ENCODE data around the gene COLGALT1.

The COLGALT1 gene

DNA sequence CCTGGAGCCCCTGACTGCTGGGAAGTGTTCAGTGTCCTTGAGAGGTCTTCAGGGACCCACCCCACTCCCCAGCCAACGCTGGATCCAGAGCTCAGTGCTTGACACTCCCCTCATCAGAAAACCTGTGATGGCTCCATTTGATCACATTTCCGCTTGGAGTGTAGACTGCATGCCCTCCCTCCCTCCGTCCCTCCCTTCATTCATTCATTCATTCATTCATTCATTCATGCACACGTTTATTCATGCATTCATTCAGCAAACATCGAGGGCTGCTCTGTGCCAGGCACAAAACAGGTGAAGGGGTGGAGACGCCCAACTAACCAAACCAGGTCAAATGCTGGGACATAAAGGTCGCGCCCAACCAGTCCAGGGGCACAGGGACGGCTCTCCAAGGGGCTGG is 30.3 kb upstream of the COLGALT1 start:
- no peak for DNase-seq (ENCODE audit: extremely low read depth, low read depth)
- TF ChIP-seq CTCF (IDR thresholded peaks at IDR 0.05; ENCODE audit: low read depth, low read length, missing control alignments): no peak
- H3K4me3 ChIP-seq (replicated peaks; ENCODE audit: low read depth, low read length): no peak overlapping the region

DNA sequence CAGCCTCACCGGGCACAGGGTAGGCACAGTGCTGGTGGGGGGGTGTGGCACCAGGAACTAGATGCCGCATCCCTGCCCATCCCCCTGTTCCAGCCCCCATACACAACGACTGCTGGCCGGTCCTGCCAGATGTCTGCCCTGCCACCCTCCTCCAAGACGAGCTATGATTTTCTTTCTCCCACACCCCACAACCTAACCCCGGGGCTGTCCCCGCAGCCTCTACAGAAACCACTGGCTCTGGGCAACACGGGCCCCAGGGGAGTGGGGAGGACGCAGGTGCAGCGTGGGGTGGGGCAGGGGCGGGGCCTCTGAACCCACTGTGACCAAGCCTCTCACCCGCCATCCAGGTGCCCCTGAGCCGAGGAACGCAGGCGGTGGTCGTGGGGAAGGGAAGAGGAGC is 28.5 kb upstream of the COLGALT1 start:
- no peak overlapping the region for H3K4me3 ChIP-seq (replicated peaks; ENCODE audit: low read depth, low read length)
- no peak for DNase-seq (ENCODE audit: extremely low read depth, low read depth)

GRCh38 chr19:17527326-17527725 is 28.1 kb upstream of the COLGALT1 start:
- no peak for DNase-seq (ENCODE audit: extremely low read depth, low read depth)
- no peak overlapping the region for H3K4me3 ChIP-seq (replicated peaks; ENCODE audit: low read depth, low read length)
- no peak for TF ChIP-seq CTCF (IDR thresholded peaks at IDR 0.05; ENCODE audit: low read depth, low read length, missing control alignments)

More for the DNA sequence above, 28.5 kb upstream of the COLGALT1 start:
- TF ChIP-seq CTCF (IDR thresholded peaks at IDR 0.05; ENCODE audit: low read depth, low read length, missing control alignments): no peak

GRCh38 chr19:17528610-17529009 is 26.8 kb upstream of the COLGALT1 start:
- TF ChIP-seq CTCF (IDR thresholded peaks at IDR 0.05; ENCODE audit: low read depth, low read length, missing control alignments): no peak
- no peak overlapping the region for H3K4me3 ChIP-seq (replicated peaks; ENCODE audit: low read depth, low read length)
- no peak for DNase-seq (ENCODE audit: extremely low read depth, low read depth)

- DNase-seq (ENCODE audit: extremely low read depth, low read depth): no peak
- no peak for TF ChIP-seq CTCF (IDR thresholded peaks at IDR 0.05; ENCODE audit: low read depth, low read length, missing control alignments)
- no peak overlapping the region for H3K4me3 ChIP-seq (replicated peaks; ENCODE audit: low read depth, low read length)
Measured at GRCh38 chr19:17529239-17530158, 25.9 kb upstream of the COLGALT1 start.

GRCh38 chr19:17530586-17530985 is 24.9 kb upstream of the COLGALT1 start:
- no peak overlapping the region for H3K4me3 ChIP-seq (replicated peaks; ENCODE audit: low read depth, low read length)
- no peak for DNase-seq (ENCODE audit: extremely low read depth, low read depth)
- TF ChIP-seq CTCF (IDR thresholded peaks at IDR 0.05; ENCODE audit: low read depth, low read length, missing control alignments): no peak
